Tibial nerve (tissue), 4 donors: Measurements from ENCODE around the gene STOM. TPM values are rescaled to one million over a fixed set of nuclear protein-coding genes. Genes with fewer than 3 reads are reported as not detected.
A peak's percentile ranks its signal among the peaks of the same experiment; 100 is the strongest.

Experiments
- DNase-seq, 2 donors: peaks; one replicate each; pipeline ENCODE4 v3.0.0-alpha.2; 2019; ENCODE audit warnings: low spot score in 2 of 2
- H3K27ac ChIP-seq, 4 donors: fragments of 200-600 bp; sonication (generic) in 3 of 4; one replicate each; pipeline ENCODE4 v1.5.1; 2017 to 2019; ENCODE audit warnings: mild to moderate bottlenecking in 1 of 4
- H3K27me3 ChIP-seq, 2 donors: fragments of 200-600 bp; sonication (generic) in 1 of 2; one replicate each; pipeline versions ENCODE4 v1.5.1 to v1.6.0; 2017 to 2019
- H3K36me3 ChIP-seq, 3 donors: fragments of 200-600 bp; sonication (generic); one replicate each; pipeline ENCODE4 v1.5.1; 2018 to 2019
- H3K4me1 ChIP-seq, 4 donors: fragments of 200-600 bp; sonication (generic) in 3 of 4; one replicate each; pipeline ENCODE4 v1.5.1; 2017 to 2019
- H3K4me3 ChIP-seq, 4 donors: fragments of 200-600 bp; sonication (generic) in 3 of 4; one replicate each; pipeline ENCODE4 v1.5.1; 2017 to 2019; ENCODE audit warnings: mild to moderate bottlenecking in 1 of 4, moderate library complexity in 1 of 4
- H3K9me3 ChIP-seq, 4 donors: fragments of 200-600 bp; sonication (generic) in 3 of 4; one replicate each; pipeline ENCODE4 v1.5.1; 2017 to 2019
- EP300 ChIP-seq, 2 donors: sonication (generic); formaldehyde crosslinking; IDR thresholded peaks; one replicate each; pipeline ENCODE4 v1.6.1; 2017; ENCODE audit warnings: antibody characterized with exemption in 2 of 2, mild to moderate bottlenecking in 1 of 2
- POLR2A ChIP-seq, 2 donors: fragments of 450-650 bp; IDR thresholded peaks; one replicate each; pipeline ENCODE4 v1.6.1; 2017; ENCODE audit warnings: antibody characterized with exemption in 2 of 2, mild to moderate bottlenecking in 2 of 2, moderate library complexity in 2 of 2
- WGBS, 2 donors: methylation state at CpG; one replicate each; pipeline ENCODE4 v1.1.5; 2018; 5-methylcytosine and 5-hydroxymethylcytosine counted together
- total RNA-seq, 4 donors: library from RNA; depleted of rRNA; stranded (reverse); fragments of >200 nt; gene quantifications; one replicate each; pipeline ENCODE4 v1.1.0, GENCODE V29; 2016
- TF ChIP-seq, protein P1 (sequence below), 5 experiments: fragments of 200-600 bp in 3 of 5; fragments of 450-650 bp in 2 of 5; sonication (generic) in 3 of 5; IDR thresholded peaks; one replicate each; pipeline ENCODE4 v1.5.1; 2016 to 2019; ENCODE audit warnings: antibody characterized with exemption in 5 of 5, mild to moderate bottlenecking in 3 of 5, moderate library complexity in 2 of 5

STOM gene
- total RNA-seq, 4 donors from 2014 or later, result 164 to 310 (median 232) TPM

- TF ChIP-seq, protein P1, sequence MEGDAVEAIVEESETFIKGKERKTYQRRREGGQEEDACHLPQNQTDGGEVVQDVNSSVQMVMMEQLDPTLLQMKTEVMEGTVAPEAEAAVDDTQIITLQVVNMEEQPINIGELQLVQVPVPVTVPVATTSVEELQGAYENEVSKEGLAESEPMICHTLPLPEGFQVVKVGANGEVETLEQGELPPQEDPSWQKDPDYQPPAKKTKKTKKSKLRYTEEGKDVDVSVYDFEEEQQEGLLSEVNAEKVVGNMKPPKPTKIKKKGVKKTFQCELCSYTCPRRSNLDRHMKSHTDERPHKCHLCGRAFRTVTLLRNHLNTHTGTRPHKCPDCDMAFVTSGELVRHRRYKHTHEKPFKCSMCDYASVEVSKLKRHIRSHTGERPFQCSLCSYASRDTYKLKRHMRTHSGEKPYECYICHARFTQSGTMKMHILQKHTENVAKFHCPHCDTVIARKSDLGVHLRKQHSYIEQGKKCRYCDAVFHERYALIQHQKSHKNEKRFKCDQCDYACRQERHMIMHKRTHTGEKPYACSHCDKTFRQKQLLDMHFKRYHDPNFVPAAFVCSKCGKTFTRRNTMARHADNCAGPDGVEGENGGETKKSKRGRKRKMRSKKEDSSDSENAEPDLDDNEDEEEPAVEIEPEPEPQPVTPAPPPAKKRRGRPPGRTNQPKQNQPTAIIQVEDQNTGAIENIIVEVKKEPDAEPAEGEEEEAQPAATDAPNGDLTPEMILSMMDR (IDR thresholded peaks at IDR 0.05), result no peak
- TF ChIP-seq POLR2A (IDR thresholded peaks at IDR 0.05) (no peak), EP300 (IDR thresholded peaks at IDR 0.05) (no peak)
- H3K27ac ChIP-seq, result peak overlapping the region; percentile 63 to 89 (median 76)
- no peak overlapping the region for H3K4me3 ChIP-seq
- no peak for DNase-seq
- H3K36me3 ChIP-seq, result peaks cover 12 to 90% (median 29%) of the 10 kb centered on the region in 3 donors
- whole genome bisulfite sequencing, 2 donors, result 38 to 52% methylated on average over 6 of the region's 6 CpGs
- peaks cover 0 to 96% (median 28%) of the 10 kb centered on the region in 4 donors for H3K4me1 ChIP-seq
- H3K9me3 ChIP-seq, result no peaks in the 10 kb centered on the region
- H3K27me3 ChIP-seq, result no peaks in the 10 kb centered on the region
Observed at GRCh38 chr9:121317737-121318630, 52.1 kb downstream of the STOM start.

DNA sequence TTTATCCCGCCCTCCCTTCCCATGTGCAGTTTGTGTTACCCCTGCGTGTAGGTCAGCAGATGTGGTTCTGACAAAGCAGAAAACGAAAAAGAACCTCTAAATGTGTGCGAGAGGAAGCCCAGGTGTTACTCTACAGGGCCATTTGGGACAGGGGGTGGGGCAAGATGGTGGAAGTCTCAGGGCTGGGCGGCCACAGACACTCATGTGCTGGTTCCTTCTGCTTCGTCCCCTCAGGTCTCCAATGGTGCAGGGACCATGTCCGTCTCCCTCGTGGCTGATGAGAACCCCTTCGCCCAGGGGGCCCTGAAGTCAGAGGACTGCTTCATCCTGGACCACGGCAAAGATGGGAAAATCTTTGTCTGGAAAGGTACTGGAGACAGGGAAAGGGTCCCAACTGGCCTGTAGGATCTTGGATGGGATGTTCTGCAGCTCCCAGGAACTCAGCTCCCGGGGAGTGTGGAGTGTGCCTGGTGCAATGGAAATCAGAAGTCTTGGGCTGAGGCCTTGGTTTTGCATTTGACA, 53.1 kb downstream of the STOM start:
- no peaks in the 10 kb centered on the region for H3K27me3 ChIP-seq
- no peaks in the 10 kb centered on the region for H3K9me3 ChIP-seq
- peaks cover 0 to 91% (median 26%) of the 10 kb centered on the region in 4 donors for H3K4me1 ChIP-seq
- H3K27ac ChIP-seq, result peak overlapping the region in 3 of 4 donors; percentile 67 to 89 (median 84)
- 87 to 88% methylated on average over 10 to 11 of the region's 11 CpGs for WGBS, 2 donors
- no peak for DNase-seq
- H3K36me3 ChIP-seq, result peaks cover 15 to 90% (median 33%) of the 10 kb centered on the region in 3 donors
- TF ChIP-seq EP300 (IDR thresholded peaks at IDR 0.05) (no peak), POLR2A (IDR thresholded peaks at IDR 0.05) (no peak)
- TF ChIP-seq, protein P1 (IDR thresholded peaks at IDR 0.05), result no peak
- H3K4me3 ChIP-seq, result no peak overlapping the region

DNA sequence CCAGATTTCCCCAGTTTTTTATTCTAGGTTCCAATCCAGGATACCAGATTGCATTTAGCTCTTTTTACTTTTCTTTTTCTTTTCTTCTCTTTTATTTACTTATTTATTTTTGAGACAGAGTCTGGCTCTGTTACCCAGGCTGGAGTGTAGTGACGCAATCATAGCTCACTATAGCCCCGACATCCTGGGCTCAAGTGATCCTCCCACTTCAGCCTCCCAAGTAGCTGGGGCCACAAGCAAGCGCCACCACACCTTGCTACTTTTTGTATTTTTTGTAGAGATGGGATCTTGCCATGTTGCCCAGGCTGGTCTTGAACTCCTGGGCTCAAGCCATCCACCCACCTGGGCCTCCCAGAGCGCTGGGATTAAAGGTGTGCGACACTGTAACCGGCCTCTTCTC, 53.7 kb downstream of the STOM start:
- peaks cover 16 to 90% (median 38%) of the 10 kb centered on the region in 3 donors for H3K36me3 ChIP-seq
- H3K4me1 ChIP-seq, result peaks cover 0 to 88% (median 24%) of the 10 kb centered on the region in 4 donors
- no peaks in the 10 kb centered on the region for H3K27me3 ChIP-seq
- H3K4me3 ChIP-seq, result no peak overlapping the region
- no peak for TF ChIP-seq POLR2A (IDR thresholded peaks at IDR 0.05)
- no peak for TF ChIP-seq EP300 (IDR thresholded peaks at IDR 0.05)
- TF ChIP-seq, protein P1 (IDR thresholded peaks at IDR 0.05), result no peak
- H3K27ac ChIP-seq, result peak overlapping the region in 3 of 4 donors; percentile 67 to 89 (median 84)
- H3K9me3 ChIP-seq, result no peaks in the 10 kb centered on the region
- no peak for DNase-seq
- 83 to 91% methylated on average over 6 of the region's 6 CpGs for WGBS, 2 donors

GRCh38 chr9:121313458-121314152, 56.4 kb downstream of the STOM start:
- DNase-seq, result peak in 1 of 2 donors; percentile 14
- Histone ChIP-seq H3K27me3 (no peaks in the 10 kb centered on the region), H3K4me3 (no peak overlapping the region), H3K36me3 (peaks cover 12 to 100% (median 36%) of the 10 kb centered on the region in 3 donors), H3K9me3 (no peaks in the 10 kb centered on the region), H3K4me1 (peaks cover 0 to 84% (median 12%) of the 10 kb centered on the region in 4 donors), H3K27ac (peak overlapping the region in 2 of 4 donors; percentile 57 to 60)
- TF ChIP-seq POLR2A (IDR thresholded peaks at IDR 0.05) (no peak), EP300 (IDR thresholded peaks at IDR 0.05) (no peak)
- TF ChIP-seq, protein P1 (IDR thresholded peaks at IDR 0.05), result no peak
- 98 to 99% methylated on average over 10 of the region's 10 CpGs for WGBS, 2 donors
